Stimulated activated CD8-positive, alpha-beta memory T cell treated with anti-CD3 and anti-CD28 coated beads, Interleukin-15, amount 100 ng/mL, for 24 hours (primary cell): ENCODE results near the gene GSTO1.

Experiments used
- DNase-seq: peaks from one replicate; pipeline ENCODE4 v3.0.0-alpha.2; 2020; ENCODE audit warnings: low read depth

GSTO1 gene

DNA sequence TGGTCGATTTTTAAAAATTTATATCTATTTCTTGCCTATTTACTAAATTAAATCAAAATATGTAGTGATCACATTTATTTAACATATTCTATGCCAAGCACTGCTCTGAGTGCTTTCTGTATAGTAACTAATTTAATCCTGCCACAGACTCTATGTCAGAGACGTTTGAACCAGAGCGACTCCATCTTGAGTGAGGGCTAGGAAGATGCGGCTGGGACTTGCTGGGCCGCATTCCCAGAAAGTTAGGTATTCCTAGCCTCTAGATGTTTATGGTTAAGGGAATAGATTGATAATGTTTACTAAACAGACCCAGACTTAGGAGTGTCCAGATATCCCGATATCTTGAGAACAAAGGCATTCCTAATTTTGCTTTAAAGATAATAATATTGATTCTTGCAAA, 3.2 kb upstream of the GSTO1 start:
- no peak for DNase-seq

GRCh38 chr10:104252368-104252767, 2.3 kb upstream of the GSTO1 start:
- DNase-seq = no peak

GRCh38 chr10:104253106-104253505, 1.6 kb upstream of the GSTO1 start:
- no peak for DNase-seq

GRCh38 chr10:104253606-104254410, 884 bp upstream of the GSTO1 start:
- DNase-seq = no peak

GRCh38 chr10:104255311-104255981, 754 bp downstream of the GSTO1 start:
- DNase-seq = no peak

- no peak for DNase-seq
Measured at GRCh38 chr10:104256335-104256961, 1.8 kb downstream of the GSTO1 start.

GRCh38 chr10:104257235-104257634, 2.5 kb downstream of the GSTO1 start:
- no peak for DNase-seq

DNA sequence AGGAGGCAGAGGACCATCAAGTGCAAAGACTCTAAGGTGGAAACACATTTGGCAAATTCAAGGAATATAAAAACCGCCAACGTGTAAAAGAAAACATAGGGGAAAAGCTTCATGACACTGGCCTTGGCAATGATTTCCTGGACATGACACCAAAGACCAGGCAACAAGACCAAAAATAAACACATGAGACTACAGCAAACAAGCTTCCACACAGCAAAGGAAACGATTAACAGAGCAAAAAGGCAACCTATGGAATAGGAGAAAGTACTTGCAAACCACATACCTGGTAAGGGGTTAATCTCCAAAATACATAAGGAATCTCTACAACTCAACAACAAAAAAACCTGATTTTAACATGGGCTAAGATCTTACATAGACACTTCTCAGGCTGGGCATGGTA, 3.5 kb downstream of the GSTO1 start:
- no peak for DNase-seq

GRCh38 chr10:104259456-104259855, 4.8 kb downstream of the GSTO1 start:
- no peak for DNase-seq

GRCh38 chr10:104259999-104260774, 5.5 kb downstream of the GSTO1 start:
- no peak for DNase-seq

- no peak for DNase-seq
Measured at GRCh38 chr10:104260775-104261115, 6.1 kb downstream of the GSTO1 start.

DNA sequence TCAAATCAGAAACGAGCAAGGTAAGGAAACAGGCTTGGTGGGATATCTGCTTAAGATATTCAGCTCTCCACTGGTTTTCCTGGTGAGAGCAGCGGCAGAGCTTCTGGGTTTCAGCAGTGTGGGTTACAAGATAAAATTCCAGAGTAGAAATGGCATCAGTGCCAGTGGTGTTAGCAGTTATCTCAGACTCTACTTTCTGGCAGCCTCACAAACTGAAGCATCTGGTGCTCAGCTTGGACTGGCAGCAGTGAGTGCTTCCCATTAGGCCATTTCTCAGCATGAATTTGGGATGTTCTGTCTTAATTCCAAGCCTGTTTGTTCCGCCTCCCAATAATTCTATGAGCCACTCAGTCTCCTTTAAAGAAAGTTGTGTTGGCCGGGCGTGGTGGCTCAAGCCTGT, 7.4 kb downstream of the GSTO1 start:
- DNase-seq = no peak

DNA sequence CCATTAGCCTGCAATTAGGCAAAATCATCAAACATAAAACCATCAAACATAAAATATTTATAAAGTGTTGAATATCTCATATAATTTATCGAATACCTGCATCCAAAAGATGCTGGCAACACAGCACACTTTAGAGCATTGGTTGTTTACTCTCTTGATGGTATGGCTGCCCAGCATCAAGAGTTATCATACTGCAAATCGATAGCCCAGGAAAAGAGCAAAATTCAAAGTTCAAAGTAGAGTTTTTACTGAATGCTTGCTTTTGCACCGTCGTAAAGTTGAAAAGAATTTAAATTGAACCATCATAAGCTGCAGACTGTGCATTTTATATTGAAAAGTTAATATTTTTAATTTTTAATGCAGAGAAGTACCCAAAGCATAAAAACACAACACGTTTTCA, 10.1 kb downstream of the GSTO1 start:
- no peak for DNase-seq

- DNase-seq = no peak
Measured at GRCh38 chr10:104267721-104268404, 13.2 kb downstream of the GSTO1 start.

DNA sequence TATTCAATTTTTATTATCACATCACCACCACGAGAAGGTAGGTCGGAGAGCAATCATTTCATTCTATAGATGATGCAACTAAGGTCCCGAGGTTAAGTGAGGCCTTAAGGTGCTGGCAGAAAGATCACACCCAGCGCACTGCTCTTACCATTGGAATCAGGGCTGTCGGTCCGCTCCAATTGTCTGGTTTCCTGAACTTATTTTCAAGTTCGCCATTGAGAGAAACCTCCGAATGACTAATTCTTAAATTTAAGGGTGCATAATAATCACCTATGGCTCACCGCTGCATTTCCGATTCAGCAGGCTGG, 13.7 kb downstream of the GSTO1 start:
- no peak for DNase-seq

- DNase-seq = peak; percentile 86
Measured at GRCh38 chr10:104268713-104269645, 14.3 kb downstream of the GSTO1 start, which contains the start of gene GSTO2. Gene GSTO2 (plus strand): TSS chr10:104269184. CDS start chr10:104274916, 5,732 bp downstream.

GRCh38 chr10:104273286-104273685, 18.6 kb downstream of the GSTO1 start:
- DNase-seq = no peak

GRCh38 chr10:104273899-104274575, 19.3 kb downstream of the GSTO1 start:
- no peak for DNase-seq

GRCh38 chr10:104274762-104275721, 20.4 kb downstream of the GSTO1 start:
- DNase-seq = peak; percentile 21
